SK-N-MC (cell line): ENCODE measurements around the gene TANC1.

ENCODE experiments used
- EZH2 ChIP-seq: fragments of 200-600 bp; sonication (generic); IDR thresholded peaks from one replicate; pipeline ENCODE4 v1.6.1; 2017; ENCODE audit warnings: antibody characterized with exemption
- POLR2AphosphoS5 ChIP-seq: IDR thresholded peaks from 2 replicates; pipeline ENCODE4 v1.6.1; 2012; ENCODE audit warnings: mild to moderate bottlenecking, low read depth, low read length, borderline replicate concordance

- TF ChIP-seq EZH2 = no peak
- TF ChIP-seq POLR2AphosphoS5 = no peak
Measured at GRCh38 chr2:159051661-159052060, 83.2 kb downstream of the TANC1 start.
